NCI-H2227 (cell line): Measurements from ENCODE around the gene HENMT1.
A peak's percentile ranks its signal among the peaks of the same experiment; 100 is the strongest.
"Not testable (repeated sequence)": the region's sequence is repeated elsewhere in the genome, so short reads cannot be mapped to it uniquely, and the experiment has no call there.

Source experiments
- DNase-seq: peaks from one replicate; lab custom pipeline; 2025; ENCODE audit not compliant: unreplicated experiment; lab: John Stamatoyannopoulos, UW

HENMT1 gene

DNA sequence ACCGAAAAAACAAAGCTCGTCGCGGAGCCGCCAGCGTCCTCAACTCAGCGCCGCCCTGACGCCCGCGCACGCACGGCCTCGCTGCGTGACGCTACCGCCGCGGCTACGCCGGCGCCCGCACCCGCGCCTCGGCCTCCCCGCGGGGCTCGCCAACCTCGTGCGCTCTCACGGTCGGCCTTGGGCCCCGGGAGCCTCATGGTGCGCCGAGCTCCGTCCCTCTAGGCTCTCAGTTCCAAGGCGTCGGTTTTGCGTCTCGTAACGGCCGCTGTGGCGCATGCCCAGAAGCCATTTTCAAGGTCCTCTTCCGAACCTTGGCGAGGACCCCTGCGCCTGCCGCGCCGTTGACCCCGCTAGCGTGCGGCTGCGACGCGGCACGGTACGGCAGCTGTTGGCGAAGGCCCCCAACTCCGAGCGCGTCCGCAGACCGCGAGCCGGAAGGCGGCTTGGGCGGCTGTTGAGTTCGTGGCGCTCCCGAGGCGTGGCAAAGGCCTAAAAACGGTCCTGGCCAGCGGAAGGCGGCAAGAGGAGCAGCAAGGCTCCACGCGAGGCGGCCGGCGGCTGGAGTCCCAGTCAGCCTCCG lies at the start of gene HENMT1:
Gene HENMT1 (minus strand): TSS at position 64 of the 580 bp plus-strand sequence. CDS start 1,209 bp downstream, outside the sequence.
- peak; percentile 94 for DNase-seq

DNA sequence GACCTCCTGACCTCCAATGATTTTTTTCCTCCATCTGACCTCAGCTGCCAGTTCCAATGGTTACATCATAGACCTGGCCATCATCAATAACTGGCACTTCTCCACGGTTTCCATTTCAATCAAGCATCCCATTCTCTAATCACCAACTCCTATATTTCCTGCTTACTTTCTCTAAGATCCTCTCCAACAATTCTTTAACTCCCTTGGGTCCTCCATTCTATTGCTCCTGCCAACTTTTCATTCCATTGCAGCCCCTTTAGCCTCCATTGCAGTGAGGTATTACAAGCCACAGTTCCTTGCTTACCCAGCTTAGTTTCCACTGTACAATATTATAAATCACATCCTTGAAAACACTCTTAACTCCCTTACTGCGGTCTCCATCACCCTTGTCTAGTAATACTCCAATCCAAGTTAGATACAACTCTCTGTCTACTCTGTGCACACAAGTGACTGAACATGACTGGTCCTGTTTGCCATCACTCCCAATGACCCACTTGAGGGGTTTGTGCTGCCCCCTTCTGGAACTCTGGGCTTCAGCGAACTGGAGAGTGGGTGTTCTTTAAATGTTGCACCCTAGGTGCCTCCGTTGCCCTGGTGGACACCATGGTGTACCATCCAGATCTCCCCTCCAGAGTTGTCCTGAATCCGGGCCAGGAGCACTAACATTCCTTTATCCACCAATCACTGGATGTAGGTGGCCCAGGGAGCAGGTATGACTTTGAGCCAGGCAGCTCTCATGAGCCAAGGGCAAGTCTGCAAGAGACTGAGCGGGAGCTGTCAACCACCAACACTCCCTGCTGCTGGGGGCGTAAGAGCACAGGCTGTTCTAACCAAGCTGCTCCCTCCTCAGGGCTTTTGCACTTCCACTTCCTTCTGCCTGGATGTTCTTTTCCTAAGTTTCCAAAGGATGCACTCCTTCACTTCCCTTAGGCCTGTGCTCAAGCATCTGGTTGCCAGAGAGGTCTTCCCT lies 48.1 kb upstream of the HENMT1 start:
- no peak for DNase-seq

DNA sequence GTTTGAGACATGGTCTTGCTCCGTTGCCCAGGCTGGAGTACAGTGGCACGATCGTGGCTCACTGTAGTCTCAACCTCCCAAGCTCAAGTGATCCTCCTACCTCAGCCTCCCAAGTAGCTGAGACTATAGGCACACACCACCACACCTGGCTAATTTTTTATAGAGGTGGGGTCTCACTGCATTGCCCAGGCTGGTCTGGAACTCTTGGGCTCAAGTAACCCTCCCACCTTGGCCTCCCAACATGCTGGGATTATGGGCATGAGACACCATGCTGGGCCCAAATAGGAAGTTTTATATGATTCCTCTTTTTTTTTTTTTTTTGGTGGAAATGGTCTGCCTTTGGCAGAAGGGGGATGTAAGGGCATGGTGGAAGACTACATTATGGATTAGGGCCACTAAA lies 45.8 kb upstream of the HENMT1 start:
- DNase-seq = no peak

DNA sequence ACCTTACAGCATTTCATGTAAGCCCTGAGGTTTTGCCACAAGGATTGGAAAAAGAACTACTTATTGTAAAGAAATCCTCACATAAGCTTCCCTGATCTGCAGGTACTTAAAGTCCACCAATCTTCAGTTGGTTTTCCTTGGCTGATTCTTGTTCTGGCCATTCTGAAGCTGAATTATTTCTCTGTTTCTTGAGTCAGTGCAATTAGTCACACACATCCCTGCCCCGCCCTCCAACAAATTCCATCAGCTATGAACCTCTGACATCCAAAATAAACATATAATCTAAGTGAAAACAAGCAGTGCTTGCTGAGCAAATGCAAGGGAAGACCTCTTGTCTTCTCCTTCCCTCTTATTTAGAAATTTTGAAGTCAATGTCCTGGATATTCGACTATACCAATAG lies 43.6 kb upstream of the HENMT1 start:
- DNase-seq = no peak

DNA sequence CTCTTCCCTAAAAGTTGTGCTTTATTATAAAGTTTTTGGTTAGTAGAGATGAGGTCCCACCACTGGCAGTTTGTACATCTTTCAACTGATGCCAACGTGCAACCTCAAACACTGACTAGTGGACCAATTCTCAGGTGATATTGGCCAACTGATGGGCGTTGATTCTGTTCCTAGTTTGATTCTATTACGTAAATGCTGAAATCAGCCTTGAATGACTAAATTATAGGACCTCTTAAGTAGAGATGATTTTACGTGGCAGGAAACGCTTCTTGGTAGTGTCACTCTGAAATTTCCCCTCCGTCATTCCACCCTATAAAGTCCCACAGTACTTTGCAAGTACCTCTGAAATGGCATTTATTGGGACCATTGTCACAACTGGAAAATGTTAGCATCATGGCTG lies 43.0 kb upstream of the HENMT1 start:
- DNase-seq = no peak

DNA sequence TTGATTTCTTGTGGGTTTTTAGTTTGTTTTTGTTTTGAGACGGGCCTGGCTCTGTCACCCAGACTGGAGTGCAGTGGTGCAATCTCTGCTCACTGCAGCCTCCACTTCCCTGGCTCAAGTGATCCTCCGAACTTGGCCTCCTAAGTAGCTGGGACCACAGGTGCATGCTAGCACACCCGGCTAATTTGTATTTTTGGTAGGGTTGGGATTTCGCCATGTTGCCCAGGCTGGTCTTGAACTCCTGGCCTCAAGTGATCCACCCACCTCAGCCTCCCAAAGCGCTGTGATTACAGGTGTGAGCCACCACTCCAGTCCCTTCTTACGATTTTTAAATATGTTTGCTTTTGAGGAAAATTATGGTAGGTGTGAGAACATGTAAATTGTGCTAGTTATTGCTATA lies 41.2 kb upstream of the HENMT1 start:
- not testable (repeated sequence) for DNase-seq

DNA sequence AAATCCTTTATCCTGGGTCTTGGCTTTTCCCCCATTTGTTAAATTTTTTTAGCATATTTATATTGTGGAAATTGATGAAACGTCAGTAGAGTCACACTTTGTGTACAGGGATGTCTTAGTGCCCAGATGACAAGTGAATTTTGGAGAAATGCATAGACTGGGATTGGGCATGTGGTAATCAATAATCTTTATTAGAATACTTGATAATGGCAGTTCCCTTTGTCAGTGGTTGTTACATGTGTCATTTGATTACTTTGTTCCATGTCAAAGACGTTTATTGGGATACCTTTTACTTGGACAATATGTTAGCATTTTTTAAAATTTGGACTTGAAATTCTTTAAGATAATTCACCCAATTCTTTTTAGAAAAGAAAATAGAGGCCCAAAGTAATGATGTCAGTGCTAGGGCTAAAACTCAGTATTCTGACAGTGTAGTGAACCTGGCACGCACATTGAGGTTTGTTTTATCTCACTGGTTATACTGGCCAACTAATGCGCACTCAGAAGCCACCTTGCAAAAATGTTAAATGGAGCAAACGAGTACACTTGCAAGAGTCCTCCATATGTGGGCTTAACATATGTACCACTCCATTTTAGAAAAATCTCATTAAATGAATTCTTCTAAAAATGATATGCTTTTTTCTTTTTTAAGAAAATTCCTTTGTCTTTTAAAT lies 40.4 kb upstream of the HENMT1 start:
- DNase-seq = no peak

DNA sequence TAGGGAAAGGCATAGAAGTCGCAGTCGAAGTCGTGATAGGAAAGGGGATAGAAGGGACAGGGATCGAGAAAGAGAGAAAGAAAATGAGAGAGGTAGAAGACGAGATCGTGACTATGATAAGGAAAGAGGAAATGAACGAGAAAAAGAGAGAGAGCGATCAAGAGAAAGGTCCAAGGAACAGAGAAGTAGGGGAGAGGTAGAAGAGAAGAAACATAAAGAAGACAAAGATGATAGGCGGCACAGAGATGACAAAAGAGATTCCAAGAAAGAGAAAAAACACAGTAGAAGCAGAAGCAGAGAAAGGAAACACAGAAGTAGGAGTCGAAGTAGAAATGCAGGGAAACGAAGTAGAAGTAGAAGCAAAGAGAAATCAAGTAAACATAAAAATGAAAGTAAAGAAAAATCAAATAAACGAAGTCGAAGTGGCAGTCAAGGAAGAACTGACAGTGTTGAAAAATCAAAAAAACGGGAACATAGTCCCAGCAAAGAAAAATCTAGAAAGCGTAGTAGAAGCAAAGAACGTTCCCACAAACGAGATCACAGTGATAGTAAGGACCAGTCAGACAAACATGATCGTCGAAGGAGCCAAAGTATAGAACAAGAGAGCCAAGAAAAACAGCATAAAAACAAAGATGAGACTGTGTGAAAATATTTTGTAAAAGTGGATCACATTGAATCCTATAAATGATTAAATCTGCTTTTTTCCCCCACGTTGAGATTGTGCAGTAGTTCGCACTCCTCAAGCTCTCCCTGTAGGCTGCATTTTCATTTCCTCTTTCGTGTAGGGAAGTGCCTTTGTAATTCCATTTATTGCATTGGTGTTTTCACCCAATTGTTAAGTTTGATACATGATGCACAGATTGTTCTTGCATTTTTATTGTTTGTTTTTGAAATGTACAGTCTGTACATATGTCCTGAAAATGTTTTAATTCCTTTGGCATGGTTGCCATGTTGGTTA lies 38.8 kb upstream of the HENMT1 start:
- no peak for DNase-seq

DNA sequence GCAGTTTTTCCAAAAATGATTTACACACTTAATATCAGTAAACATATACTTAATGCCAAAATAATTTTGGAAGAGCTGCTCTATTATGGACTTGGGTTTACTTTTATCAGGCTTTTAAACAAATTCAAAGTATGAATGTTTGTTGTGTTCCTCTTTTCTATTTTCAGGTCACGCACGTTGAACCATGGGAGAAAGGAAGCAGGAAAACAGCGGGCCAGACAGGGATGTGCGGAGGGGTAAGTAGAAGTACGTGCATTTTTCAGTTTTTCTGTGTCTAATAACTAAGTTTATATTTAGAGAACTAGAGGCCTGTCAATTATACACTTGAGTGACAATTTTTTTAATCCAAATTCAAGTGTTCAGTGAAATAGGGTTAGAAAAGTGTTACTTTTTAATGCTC lies 34.6 kb upstream of the HENMT1 start:
- no peak for DNase-seq

DNA sequence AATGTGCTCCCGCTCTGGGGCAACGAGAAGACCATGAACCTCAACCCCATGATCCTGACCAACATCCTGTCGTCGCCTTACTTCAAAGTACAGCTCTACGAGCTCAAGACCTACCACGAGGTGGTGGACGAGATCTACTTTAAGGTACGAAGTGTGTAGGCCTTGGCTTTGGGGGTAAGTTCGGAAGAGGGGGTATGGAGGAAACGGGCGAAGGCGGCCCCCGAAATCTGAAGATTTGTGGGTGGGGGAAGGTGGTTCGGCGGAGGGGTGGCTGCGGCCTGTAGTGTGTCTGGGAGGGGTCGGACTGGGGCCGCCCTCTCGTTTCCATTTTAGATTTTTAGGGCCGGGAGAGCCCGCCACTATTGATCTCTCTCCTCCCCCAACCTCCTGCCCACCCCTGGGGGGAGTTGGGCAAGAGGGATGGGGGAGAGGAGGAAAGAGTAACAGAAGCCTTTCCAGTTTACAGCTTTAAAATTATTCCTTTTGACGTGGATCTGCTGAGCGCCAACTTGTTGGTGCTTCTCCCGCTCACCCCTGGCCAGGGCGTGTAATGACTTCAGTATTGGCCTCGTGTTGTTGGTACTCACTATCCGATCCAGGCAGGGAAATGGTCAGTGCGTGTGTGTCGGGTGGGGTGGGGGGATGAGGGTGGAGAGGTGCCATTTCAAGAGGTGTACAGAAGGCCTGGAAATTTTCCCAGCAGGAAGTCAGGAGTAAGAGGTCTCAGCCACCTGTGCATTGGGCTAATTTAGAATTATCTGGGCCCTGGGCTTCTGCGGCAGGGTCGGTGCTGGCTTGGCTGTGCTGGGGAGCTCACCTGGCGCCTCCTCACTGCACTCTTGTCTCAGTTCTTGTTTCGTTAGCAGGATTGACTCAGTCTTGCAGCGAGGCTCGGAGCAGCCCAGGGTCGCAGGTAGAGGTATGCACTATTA lies 32.1 kb upstream of the HENMT1 start:
- DNase-seq = peak; percentile 79

DNA sequence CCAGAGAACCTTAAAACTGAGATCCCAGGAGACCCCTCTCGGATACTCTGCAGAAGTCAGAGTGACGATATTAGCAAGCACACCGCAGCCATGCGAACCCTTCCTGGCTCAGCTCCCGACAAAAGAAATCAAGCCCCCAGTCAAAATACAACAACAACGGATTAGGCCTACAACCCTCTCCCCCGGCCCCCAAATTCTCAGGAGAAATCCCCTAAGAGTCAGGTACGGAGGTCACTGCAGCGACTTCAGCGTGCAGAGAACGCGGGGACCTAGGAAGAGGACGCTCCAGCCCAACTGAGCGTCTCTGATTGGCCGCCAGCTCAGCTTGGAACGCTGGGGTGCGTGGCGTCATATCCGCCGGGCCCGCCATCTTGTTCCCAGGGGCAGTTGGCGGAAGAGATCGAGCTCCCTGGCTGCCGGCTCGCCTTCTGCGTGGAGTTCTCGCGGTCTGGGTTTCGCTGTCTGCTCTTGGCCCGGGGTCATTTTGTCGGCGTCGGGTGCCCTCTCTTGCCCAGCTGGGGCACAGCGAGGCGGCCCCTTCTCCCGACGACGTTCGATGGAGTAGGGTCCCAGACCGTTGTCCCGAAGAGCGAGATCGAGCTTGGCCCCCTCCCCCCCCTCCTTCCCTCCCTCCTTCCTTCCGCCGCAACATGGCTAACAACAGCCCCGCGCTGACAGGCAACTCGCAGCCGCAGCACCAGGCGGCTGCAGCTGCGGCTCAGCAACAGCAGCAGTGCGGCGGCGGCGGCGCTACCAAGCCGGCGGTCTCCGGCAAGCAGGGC lies 31.2 kb upstream of the HENMT1 start, which contains the start of gene PRPF38B:
Gene PRPF38B (plus strand): TSS at position 369 of the 782 bp plus-strand sequence. CDS start 282 bp downstream, at position 651.
- peak; percentile 93 for DNase-seq

DNA sequence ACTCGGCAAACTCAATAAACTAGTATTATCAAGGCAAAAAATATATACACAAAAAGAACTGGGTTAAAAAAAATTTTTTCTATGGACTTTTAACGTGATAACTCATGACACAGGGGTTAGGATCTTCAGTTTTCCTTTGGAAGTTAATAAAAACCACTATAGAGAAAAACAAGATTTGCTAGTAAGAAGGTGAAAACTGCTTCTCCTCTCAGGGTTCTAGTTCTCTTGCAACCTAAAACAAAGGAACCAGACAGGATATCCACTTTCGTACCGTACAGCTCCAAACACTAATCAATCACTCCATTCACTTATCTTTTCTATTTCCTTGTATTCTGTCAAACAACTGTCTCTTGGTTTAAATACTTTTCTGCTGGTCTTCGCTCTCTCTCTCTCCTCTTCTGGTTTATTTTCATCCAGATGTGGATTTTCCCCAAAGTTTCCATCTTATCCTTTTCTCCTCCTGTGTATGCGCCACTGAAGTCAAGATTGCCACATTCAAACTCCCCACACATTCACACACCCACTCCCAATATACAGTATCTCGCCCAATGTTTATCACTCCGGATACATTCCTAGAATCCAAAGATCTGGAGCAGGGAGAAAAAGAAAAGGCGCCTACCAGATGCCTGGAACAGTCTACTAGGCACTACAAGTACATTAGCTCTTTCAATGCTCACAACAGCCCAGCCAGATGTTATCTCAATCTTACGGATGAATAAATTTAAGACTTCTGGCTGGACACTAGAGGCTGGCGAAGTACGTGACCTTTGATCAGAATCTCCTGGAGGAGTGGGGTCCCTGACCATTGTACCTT lies 30.4 kb upstream of the HENMT1 start:
- no peak for DNase-seq

DNA sequence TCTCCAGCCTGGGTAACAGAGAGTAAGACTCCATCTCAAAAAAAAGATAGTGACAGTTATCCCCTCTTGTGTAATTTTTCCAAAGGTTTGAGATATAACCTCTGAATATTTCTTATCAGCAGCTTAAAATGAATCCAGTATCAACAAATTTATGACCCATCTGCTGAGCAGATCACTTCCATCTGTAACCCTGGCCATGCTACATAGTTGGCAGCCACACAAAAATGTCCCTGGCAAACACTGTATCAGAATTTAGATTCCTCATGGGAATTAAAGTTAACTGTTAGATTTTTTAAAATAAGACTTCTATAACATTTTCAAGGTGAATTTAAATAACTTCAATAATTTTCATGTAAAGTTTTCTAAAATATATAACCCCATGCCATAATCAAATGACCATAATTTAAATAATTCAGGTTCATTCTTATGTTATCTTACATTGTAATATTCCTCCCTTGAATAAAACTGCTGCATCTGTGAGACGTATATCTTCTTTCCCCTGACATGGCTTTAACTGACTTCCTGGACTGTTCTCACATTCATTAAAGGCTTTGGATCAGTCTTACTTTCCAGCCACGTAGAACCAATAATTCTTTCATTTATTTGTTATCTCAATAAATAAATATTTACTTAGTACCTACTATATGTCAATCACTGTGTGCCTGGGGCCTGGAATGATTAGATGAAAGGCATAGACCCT lies 25.9 kb upstream of the HENMT1 start:
- DNase-seq = no peak

DNA sequence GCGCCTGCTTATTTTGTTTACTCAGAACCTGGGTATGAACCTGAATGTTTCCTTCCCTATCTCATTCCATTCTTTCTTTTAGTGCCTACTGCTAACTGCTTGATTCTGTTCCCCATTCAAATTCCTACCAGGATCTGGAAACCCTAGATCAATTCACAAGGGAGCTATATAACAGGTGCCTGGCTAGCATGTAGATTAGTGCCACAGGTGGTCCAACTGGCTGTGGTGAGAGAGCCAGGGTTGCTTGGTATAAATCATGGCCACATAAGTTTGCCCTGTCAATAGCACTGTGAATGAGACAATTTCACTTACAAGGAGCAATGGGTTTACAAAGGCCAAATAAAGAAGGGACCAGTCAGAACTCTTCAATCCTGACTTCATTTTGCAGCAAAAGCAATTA lies 24.6 kb upstream of the HENMT1 start:
- no peak for DNase-seq

DNA sequence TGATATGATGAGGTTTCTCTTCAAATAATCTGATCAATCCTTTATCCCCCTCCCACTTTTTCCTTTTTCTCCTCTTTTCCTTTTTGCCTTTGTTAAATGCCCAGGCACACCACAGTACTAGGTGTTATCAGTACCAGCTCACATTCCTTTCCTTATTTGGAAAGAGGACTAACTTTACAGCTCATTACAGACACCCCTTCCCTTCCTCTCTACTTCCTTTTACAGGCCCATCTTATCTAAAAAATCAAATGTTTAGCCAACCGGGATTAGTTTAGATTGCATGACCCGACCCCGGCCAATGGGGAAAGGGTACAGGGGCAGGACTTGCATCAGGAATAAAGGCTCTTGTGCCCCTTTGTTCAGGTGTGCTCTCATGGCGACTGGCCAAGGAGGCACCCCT lies 20.8 kb upstream of the HENMT1 start:
- DNase-seq = not testable (repeated sequence)

DNA sequence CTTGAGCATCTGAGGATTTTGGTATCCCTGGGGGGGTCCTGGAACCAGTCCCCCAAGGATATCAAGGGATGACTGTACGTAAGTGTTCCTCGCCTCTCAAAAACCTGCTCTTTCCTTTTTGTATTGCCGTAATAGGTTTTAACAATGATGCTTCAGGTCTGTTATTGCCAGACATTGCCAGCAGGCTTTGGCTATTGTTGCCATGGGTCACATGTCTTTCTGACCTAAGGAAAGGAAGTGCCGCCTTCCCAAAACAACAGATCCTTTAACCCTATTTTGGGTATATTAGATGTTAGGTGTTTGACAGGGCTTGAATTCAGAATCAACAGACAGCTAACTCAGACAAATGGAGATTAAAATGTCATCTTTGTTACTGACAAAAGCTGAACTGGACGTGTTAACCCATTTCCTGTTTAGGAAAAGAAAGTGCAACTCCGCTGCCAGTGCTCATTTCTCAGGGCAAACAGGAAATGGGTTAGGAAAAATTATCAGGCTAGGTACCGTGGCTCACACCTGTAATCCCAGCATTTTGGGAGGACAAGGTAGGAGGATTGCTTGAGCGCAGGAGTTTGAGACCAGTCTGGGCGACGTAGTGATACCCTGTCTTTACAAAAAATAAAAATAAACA lies 18.8 kb upstream of the HENMT1 start:
- no peak for DNase-seq

DNA sequence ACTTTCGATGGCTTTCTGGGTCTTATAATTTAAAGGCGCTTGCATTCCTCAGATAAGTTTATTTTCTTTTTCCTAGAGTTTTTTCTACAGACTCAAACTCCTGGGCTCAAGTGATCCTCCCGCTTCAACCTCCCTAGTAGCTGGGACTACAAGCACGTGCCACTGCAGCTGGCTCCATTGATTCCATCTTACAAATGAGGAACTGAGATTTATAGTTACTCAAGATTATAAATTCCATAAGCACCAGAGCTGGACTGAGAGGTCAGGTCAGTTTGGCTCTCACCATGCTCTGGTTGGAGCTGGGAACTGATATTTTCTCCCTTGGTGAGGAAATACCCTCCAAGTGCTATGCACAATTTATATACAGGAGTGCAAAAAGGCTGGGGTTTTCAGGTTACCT lies 17.8 kb upstream of the HENMT1 start:
- DNase-seq = no peak
